Inflammatory macrophage (primary cell): Measurements from ENCODE around the gene XPR1.

ENCODE experiments used
- DNase-seq, 2 donors: peaks; one replicate each; pipeline ENCODE4 v3.0.0-alpha.2; 2020 to 2022

XPR1 gene

DNA sequence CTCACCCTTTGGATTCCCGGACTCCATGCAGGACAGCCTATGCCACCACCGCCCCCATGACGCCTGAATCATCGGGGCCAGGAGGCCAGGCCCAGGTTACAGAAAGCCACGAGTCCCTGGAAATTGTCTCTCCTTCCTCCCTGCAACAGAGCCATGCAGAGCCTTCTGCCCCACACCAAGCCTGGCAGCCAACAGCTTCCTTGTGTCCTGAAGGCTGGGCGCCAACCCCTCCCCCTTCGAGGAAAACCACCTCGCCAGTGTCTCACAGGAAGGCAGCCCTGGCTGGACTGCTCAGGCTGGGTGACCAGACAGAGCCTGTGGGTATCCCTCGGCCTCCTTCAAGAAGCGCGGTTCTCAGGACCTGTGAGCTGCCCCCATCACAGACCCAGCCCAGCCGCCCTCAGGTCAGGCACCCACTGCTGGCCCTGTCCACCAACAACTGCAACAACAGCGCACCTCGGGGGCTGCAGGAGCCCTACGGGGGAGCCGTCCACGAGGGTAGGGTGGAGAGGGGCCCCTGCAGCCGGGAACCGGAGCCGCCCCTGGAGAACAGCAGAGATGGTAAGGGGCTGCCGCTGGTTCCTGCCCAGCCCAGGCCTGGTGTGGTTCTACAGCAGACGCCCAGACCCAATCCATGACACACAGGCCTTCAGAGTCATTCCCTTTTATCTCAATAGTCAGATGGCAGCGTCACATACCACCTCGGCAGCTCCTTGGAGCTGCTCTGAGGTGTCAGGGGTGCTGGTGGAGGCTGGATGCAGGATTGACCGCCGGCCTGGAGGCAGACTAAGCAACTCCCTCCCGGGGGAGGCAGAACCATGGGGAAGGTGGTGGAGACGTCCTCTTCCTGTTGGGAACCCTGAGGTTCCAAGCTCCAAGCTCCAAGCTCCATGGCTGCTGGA, 304.5 kb downstream of the XPR1 start:
- DNase-seq: no peak

DNA sequence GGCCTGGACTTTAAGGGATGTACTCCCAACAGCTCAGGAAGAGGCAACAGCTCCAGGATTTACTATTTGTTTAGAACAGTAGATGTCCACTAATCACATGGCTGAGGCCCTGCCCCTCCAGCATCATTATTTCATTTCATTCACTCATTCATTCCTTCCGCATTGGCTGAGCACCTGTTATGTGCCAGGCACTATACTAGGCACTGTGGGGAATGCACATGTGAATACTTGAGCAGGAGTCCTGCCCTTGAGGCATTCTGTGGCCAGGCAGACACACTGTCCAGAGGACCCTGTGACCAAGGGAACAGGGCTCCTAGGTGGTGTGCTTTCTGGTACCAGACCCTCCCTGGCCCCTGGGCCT, 305.2 kb downstream of the XPR1 start:
- no peak for DNase-seq

DNA sequence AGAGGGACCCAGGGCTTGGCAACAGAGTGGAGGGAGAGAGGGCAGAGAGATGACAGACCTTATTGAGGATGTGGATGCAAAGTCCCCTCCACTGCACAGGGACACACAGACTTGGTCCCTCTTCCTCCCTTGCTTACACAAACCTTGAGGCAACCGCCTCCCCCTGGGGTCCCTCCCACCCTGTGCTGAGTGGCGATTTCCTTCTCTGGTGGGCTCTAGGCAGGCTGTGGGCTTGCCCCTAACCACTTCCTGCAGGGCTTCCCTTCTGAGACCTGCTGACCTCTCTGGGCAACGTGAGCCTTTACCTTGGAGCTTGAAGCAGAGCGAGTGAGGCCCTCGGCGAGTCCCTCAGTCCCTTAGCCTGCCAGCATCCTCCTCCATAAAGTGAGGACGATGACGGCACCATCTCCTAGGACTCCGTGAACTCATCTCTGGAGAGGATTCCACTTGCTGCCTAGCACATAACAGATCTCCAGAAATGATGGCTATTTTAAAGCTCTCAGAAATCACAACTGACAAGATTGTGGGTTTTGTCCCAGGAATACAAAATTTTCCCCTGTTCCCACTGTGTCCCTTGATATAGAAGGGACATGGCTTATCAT, 305.9 kb downstream of the XPR1 start:
- DNase-seq: no peak

DNA sequence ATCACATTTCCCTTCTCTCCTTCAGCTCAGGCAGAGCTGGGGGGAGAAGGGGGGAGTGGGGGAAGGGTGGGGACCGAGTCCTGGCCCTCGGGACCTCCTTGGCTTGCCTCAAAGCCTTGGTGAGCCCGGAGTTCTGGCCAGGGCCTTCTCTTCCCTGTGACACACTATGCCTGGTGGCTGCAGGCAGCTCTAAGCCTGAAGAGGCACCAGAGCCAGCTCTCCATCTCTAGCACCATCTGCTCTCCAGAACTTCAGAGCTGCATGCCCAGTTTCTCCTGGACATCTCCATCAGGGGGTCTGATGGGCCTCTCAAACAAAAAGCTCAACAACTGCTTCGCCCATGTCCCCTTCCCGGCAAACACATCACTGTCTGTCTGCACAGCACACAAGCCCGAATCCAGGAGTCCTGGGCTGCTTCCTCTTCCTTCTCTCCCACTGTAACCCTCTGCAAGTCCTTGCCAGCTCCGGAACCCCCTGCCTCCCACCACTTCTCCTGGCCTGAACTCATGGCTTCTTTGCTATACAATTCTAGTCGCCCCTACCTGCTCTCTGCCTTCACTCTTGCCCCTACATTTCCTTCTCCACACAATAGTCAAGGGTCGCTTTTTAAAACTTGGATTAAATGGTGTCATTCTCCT, 307.4 kb downstream of the XPR1 start:
- no peak for DNase-seq

DNA sequence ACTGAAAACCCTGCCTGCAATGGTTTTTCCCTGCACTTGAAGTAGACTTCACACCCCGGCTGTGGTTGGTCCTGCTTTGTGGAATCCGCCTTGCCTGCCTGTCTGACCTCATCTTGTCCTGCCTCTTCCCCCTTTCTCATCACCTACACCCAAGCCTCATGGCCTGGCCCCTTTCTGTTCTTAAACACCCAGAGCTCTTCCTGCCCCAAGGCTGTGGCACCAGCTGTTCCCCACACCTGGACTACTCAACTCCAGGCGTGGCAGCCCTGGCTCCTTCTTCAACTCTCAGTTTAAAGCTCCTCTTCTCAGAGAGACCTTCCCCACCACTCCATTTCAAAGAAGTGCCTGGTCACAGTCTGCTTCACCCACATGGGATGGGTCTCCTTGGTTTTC, 307.9 kb downstream of the XPR1 start:
- DNase-seq: no peak
